HG03571 (cell line): ENCODE measurements around the gene CLEC4M.

Experiments
- ATAC-seq: cut with Tn5 transposase; IDR thresholded peaks from one replicate; pipeline ENCODE4 v1.9.1; 2021; ENCODE audit not compliant: unreplicated experiment

Gene CLEC4M, protein sequence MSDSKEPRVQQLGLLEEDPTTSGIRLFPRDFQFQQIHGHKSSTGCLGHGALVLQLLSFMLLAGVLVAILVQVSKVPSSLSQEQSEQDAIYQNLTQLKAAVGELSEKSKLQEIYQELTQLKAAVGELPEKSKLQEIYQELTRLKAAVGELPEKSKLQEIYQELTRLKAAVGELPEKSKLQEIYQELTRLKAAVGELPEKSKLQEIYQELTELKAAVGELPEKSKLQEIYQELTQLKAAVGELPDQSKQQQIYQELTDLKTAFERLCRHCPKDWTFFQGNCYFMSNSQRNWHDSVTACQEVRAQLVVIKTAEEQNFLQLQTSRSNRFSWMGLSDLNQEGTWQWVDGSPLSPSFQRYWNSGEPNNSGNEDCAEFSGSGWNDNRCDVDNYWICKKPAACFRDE

DNA sequence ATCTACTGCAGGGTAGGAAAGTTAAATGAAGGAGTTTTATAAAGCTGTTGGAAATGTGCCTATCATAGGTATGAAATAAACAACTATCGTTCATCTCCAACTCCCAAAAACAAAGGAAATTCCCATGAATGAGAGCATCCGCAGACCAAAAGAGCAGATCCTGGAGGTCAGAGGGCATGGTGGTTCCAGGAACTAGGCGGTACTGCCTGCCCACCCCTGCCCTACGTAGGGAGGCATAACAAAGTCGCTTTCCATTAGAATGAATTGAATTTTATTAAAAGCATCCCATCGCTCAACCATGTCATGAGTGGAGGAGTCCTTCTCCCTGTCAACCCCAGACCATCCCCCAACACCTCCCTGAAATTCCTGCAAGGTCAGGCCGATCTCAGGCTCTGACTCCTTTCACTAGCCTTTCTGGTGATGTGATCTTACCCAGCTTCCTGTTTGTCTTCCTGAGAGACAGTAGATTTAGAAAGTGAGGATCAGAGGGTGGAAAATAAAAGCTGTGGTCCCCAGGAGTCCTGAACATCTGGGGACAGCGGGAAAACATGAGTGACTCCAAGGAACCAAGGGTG, at the start of gene CLEC4M:
Gene CLEC4M, plus strand, starts transcription at position 525 of the 575 bp plus-strand sequence. Its CDS starts 24 bp downstream, at position 549.
- ATAC-seq, result no peak

DNA sequence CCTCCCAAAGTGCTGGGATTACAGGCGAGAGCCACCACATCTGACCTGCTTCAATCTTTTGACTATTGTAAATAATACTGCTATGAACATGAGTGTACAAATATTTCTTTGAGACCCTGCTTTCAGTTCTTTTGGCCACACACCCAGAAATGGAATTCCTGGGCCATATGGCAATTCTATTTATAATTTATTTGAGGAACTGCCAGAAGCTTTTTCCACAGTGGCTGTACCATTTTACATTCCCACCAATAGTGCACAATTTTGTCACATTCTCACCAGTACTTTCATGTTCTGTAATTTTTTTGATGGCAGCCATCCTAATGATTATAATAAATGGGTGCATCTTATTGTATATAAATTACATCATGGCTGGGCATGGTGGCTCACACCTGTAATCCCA, 47.4 kb upstream of the CLEC4M start:
- no peak for ATAC-seq

GRCh38 chr19:7716762-7717161, 46.3 kb upstream of the CLEC4M start:
- ATAC-seq, result no peak

GRCh38 chr19:7718668-7719067, 44.4 kb upstream of the CLEC4M start:
- ATAC-seq, result no peak

GRCh38 chr19:7720351-7720750, 42.7 kb upstream of the CLEC4M start:
- ATAC-seq, result no peak

GRCh38 chr19:7722231-7722651, 40.8 kb upstream of the CLEC4M start:
- peak; percentile 65 for ATAC-seq

GRCh38 chr19:7725791-7726190, 37.3 kb upstream of the CLEC4M start:
- ATAC-seq, result no peak

GRCh38 chr19:7729211-7729610, 33.8 kb upstream of the CLEC4M start:
- no peak for ATAC-seq

- no peak for ATAC-seq
These were observed 33.2 kb upstream of the CLEC4M start for GRCh38 chr19:7729831-7730285.

- ATAC-seq, result no peak
These were observed 32.5 kb upstream of the CLEC4M start for GRCh38 chr19:7730286-7731217.

GRCh38 chr19:7731218-7731595, 31.8 kb upstream of the CLEC4M start:
- no peak for ATAC-seq

DNA sequence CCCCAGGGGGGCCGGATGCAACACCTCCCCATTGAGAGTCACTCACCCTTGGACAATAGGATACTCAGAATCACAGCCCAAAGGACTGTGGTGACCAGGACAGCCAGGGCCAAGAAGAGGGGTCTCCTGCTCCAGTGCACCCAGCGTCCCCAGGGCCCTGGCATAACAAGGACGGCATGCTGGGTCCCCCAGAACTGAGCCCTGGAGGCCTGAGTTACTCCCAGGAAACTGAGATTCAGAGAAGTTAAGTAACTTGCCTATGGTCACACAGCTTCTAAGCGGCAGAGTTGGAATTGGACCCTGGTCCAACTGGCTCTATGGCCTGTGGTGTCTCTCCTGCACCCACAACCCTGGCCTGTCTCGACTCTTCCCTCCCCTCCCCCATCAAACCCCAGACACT, 31.4 kb upstream of the CLEC4M start:
- no peak for ATAC-seq

- no peak for ATAC-seq
These were observed 31.0 kb upstream of the CLEC4M start, which contains the start of gene CLEC4G for GRCh38 chr19:7732045-7732444. CLEC4G (minus strand) TSS chr19:7732110; CDS start chr19:7732102, 8 bp downstream.

DNA sequence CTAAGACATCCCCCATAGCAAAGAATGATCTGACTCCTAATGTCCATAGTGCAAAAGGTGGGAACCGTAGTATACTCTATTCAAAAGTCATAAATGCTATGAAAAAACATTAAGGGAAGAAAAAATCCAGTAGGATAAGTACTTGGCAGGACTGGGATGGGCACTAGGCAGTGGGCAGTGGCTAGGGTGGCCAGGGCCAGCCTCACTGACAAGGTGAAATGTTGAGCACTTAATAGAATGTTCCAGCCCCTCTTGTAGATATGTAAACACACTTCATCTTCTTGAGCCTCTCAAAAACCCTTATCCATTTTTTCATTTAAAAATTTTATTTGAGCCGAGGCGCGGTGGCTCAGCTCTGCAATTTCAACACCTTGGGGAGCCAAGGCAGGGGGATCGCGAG, 29.7 kb upstream of the CLEC4M start:
- ATAC-seq, result no peak

DNA sequence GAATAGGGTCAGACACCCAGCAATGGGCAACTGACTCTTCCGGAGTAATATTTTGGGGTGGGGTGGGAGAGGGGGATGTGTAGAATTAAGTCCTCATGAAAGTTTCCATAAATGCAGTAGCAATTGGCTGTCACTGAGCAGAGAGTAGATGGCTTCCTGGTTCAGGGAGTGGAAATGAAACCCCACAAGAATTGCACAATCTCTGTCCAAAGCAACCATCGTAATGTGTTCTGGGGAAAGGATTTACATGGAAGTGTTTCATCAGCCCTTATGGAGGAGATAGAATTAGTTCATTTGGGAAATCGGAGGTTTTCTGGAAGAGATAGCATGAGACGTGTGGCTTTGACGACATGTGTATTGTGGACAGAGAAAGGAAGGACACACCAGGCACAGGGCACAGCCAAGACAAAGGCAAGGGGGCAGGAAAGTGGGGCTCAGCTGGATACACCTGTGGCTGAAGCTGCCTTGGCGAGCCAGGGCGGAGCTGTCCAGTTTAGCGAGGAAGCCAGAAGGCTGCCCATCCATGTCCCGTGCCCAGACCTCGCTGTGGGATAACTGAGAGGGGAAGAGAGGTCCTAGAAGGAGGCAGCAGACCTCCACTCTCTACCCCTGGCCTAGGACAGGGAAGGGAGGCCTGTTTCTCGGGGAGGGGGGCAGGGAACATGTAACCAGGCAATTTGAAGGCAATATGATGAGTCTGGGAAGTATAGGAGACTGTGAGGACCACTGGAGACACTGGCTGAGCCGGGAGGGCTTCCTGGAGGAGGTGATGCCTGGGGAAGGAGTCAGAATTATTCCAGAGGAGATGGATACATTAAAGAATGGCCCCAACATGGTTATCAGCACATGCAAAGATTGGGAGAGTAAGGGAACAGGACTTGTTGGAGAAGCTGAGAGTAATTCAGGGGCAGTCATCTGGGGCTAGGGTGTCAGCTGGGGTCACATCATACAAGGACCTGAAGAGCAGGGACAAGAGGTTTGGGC, 28.5 kb upstream of the CLEC4M start:
- ATAC-seq, result no peak

DNA sequence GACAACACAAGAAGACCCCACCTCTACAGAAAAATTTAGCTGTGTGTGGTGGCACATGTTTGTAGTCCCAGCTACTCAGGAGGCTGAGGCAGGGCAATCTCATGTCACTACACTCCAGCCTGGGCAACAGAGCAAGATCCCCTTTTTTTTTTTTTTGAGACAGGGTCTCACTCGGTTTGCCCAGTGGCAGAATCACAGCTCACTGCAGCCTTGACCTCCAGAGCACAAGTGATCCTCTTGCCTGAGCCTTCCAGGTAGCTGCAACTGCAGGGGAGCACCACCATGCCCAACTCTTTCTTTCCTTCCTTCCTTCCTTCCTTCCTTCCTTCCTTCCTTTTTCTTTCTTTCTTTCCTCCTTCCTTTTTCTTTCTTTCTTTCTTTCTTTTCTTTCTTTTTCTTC, 26.9 kb upstream of the CLEC4M start:
- no peak for ATAC-seq

- ATAC-seq, result no peak
These were observed 25.8 kb upstream of the CLEC4M start for GRCh38 chr19:7737215-7737614.

DNA sequence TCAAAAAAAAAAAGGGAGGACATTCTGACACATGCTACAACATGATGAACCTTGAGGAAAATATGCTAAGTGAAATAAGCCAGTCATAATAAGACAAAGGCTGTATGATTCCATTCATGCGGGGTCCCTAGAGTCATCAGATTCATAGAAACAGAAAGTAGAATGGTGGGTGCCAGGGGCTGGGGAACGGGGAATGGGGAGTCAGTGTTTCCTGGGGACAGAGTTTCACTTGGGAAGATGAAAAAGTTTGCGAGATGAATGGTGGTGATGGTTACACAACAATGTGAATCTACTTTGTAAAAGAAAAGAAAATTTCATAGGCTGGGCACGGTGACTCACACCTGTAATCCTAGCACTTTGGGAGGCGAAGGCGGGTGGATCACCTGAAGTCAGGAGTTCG, 25.0 kb upstream of the CLEC4M start:
- no peak for ATAC-seq

GRCh38 chr19:7739211-7739755, 23.8 kb upstream of the CLEC4M start:
- no peak for ATAC-seq
